ENCODE data around the gene HAGHL. TPM values are rescaled to one million over a fixed set of nuclear protein-coding genes. Genes with fewer than 3 reads are reported as not detected.

Gene HAGHL
- total and polyA plus RNA-seq, 2 donors from 2014 or later: 7.5 to 18.0 TPM

DNA sequence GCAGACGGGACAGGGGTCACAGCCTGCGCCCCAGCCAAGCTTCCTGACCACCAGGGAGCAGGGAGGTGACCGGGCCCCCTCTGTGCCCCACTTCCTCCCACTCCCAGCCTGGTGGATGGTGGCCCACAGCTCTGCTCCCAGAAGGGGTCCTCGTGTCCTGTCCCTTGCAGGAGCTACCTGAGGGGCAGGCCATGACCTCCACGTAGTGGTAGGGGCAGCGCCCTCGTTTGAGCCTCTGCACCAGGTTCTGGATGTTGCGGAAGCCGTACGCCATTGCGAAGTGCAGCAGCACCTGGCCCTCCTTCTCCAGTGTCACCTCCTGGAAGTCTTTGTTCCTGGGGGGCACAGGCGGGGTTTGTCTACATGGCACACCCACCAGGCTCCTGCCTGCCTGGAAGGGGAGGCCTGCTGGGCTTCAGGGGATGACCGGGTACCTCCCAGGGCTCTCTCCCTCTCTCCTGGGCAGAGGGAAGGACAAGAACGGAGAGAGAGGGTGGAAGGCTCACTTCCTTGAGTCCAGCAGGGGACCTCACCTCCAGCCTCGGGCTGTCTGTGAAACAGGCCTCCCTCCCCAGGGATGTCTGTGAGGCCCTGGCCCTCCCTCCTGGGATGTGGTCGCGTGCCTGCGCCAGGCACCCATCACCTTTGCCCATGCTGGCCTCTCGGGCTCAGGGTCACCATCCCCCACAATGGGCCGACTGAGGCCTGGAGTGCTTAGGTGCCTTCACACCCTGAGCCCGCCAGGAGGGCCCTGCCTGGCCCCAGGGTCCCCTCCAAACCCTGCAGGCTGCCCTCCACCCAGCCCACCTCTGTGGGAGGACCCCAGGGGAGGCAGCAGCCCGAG is 4.0 kb downstream of the HAGHL start:
- Histone ChIP-seq H3K27me3 (ENCODE audit: control insufficient read depth, insufficient read depth, low read length) (no peaks in the 10 kb centered on the region), H3K4me1 (ENCODE audit: control insufficient read depth in 2 of 3, insufficient read depth in 2 of 3, low read depth in 1 of 3, low read length in 3 of 3) (peaks cover 0 to 10% (median 0%) of the 10 kb centered on the region in 3 donors), H3K4me3 (ENCODE audit: low read length in 3 of 3) (no peak overlapping the region), H3K9me3 (ENCODE audit: control insufficient read depth in 2 of 3, insufficient read depth in 1 of 3, low read length in 3 of 3) (no peaks in the 10 kb centered on the region), H3K9ac (ENCODE audit: low read length in 3 of 3) (no peak overlapping the region), H3K36me3 (ENCODE audit: control insufficient read depth in 2 of 3, insufficient read depth in 3 of 3, low read length in 3 of 3) (no peaks in the 10 kb centered on the region), H3K27ac (ENCODE audit: low read depth in 2 of 2, low read length in 2 of 2) (no peak overlapping the region)
- intact Hi-C loops (cut with DNase I): no loop called here
- FAIRE-seq (no peak), DNase-seq (peak in 1 of 5 donors; percentile 76)
- TF ChIP-seq, protein P1, sequence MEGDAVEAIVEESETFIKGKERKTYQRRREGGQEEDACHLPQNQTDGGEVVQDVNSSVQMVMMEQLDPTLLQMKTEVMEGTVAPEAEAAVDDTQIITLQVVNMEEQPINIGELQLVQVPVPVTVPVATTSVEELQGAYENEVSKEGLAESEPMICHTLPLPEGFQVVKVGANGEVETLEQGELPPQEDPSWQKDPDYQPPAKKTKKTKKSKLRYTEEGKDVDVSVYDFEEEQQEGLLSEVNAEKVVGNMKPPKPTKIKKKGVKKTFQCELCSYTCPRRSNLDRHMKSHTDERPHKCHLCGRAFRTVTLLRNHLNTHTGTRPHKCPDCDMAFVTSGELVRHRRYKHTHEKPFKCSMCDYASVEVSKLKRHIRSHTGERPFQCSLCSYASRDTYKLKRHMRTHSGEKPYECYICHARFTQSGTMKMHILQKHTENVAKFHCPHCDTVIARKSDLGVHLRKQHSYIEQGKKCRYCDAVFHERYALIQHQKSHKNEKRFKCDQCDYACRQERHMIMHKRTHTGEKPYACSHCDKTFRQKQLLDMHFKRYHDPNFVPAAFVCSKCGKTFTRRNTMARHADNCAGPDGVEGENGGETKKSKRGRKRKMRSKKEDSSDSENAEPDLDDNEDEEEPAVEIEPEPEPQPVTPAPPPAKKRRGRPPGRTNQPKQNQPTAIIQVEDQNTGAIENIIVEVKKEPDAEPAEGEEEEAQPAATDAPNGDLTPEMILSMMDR (IDR thresholded peaks at IDR 0.05; ENCODE audit: borderline replicate concordance, extremely low read depth, insufficient read depth): no peak

DNA sequence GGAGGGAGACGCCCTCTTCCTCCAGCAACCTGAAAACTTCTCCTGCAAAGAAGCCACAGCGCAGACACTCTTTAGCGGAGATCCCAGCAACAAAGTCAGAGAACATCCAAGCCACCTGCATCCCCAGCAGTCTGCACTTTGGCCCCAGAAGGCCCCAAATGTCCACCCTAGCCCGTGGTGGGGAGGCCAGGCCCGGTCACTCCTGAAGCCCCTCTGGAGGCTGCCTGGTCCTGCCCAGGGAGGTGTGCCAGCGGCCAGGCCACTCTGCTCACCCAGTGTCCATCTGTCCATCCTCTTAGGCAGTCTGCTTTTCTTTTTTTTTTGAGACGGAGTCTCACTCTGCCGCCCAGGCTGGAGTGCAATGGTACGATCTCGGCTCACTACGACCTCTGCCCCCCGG is 5.4 kb downstream of the HAGHL start:
- no peak overlapping the region for H3K9ac ChIP-seq (ENCODE audit: low read length in 3 of 3)
- peaks cover 0 to 5% (median 0%) of the 10 kb centered on the region in 3 donors for H3K4me1 ChIP-seq (ENCODE audit: control insufficient read depth in 2 of 3, insufficient read depth in 2 of 3, low read depth in 1 of 3, low read length in 3 of 3)
- peaks cover 0 to 3% (median 0%) of the 10 kb centered on the region in 3 donors for H3K36me3 ChIP-seq (ENCODE audit: control insufficient read depth in 2 of 3, insufficient read depth in 3 of 3, low read length in 3 of 3)
- TF ChIP-seq, protein P1 (IDR thresholded peaks at IDR 0.05; ENCODE audit: borderline replicate concordance, extremely low read depth, insufficient read depth): no peak
- no peaks in the 10 kb centered on the region for H3K9me3 ChIP-seq (ENCODE audit: control insufficient read depth in 2 of 3, insufficient read depth in 1 of 3, low read length in 3 of 3)
- no peaks in the 10 kb centered on the region for H3K27me3 ChIP-seq (ENCODE audit: control insufficient read depth, insufficient read depth, low read length)
- no peak for FAIRE-seq
- intact Hi-C loops (cut with DNase I): no loop called here
- H3K27ac ChIP-seq (ENCODE audit: low read depth in 2 of 2, low read length in 2 of 2): no peak overlapping the region
- no peak overlapping the region for H3K4me3 ChIP-seq (ENCODE audit: low read length in 3 of 3)
- DNase-seq: no peak

DNA sequence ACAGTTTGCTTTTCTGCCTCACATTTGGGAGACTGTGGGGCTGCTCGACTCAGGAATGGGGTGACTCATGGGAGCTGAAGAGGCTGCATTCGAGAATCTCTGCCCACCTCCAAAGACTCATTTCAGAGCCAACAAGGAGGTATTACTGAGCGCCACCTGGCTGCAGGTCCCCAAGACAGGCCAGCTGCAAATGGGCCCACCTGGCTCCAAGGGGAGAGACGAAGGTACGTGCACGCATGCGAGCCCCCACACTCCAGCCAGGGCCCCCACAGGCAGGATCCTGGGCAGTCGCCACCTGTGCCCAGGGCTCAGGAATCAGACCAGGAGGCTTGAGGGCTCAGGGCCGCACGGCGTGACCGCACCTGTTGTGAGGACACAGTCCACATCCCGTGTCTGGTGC is 6.0 kb downstream of the HAGHL start:
- intact Hi-C loops (cut with DNase I): no loop called here
- H3K27ac ChIP-seq (ENCODE audit: low read depth in 2 of 2, low read length in 2 of 2): no peak overlapping the region
- peaks cover 0 to 3% (median 0%) of the 10 kb centered on the region in 3 donors for H3K4me1 ChIP-seq (ENCODE audit: control insufficient read depth in 2 of 3, insufficient read depth in 2 of 3, low read depth in 1 of 3, low read length in 3 of 3)
- H3K4me3 ChIP-seq (ENCODE audit: low read length in 3 of 3): no peak overlapping the region
- H3K36me3 ChIP-seq (ENCODE audit: control insufficient read depth in 2 of 3, insufficient read depth in 3 of 3, low read length in 3 of 3): peaks cover 0 to 3% (median 0%) of the 10 kb centered on the region in 3 donors
- H3K27me3 ChIP-seq (ENCODE audit: control insufficient read depth, insufficient read depth, low read length): no peaks in the 10 kb centered on the region
- no peak for FAIRE-seq
- TF ChIP-seq, protein P1 (IDR thresholded peaks at IDR 0.05; ENCODE audit: borderline replicate concordance, extremely low read depth, insufficient read depth): no peak
- peak in 1 of 5 donors; percentile 29 for DNase-seq
- H3K9me3 ChIP-seq (ENCODE audit: control insufficient read depth in 2 of 3, insufficient read depth in 1 of 3, low read length in 3 of 3): no peaks in the 10 kb centered on the region
- H3K9ac ChIP-seq (ENCODE audit: low read length in 3 of 3): no peak overlapping the region
